Sciatic nerve (tissue), 2 donors: ENCODE data around the gene TRIM51G. TPM values are rescaled to one million over a fixed set of nuclear protein-coding genes. Genes with fewer than 3 reads are reported as not detected.
"Not testable (repeated sequence)": the region's sequence is repeated elsewhere in the genome, so short reads cannot be mapped to it uniquely, and the experiment has no call there.

Experiments
- ATAC-seq: fragments of 200-7000 bp; cut with Tn5 transposase; one replicate; pipeline ENCODE4 v1.9.1; 2020; ENCODE audit warnings: mild to moderate bottlenecking, moderate library complexity
- DNase-seq: peaks from one replicate; pipeline ENCODE4 v3.0.0-alpha.2; 2020; ENCODE audit warnings: low spot score
- intact Hi-C: fragments of 100-400 bp; cut with DNase I; formaldehyde crosslinking; loops from one replicate; pipeline ENCODE4 v1.14.2; 2022
- total RNA-seq: library from RNA; stranded (reverse); fragmentation: NEBNext Ultra II Directional; extraction: Animal tissue kit (Norgen Biotek cat#: 25700); gene quantifications from one replicate; pipeline ENCODE4 v1.2.1, GENCODE V29; 2021
- donor health status: DM: no; HTN: no; CAD: no.
- donor health status: DM: no; HTN: no; CAD: no.

TRIM51G gene
- not detected for total RNA-seq

- DNase-seq, ATAC-seq, intact Hi-C loops: not testable (repeated sequence)
Observed at GRCh38 chr11:48983785-48984184, at the start of gene TRIM51G. TRIM51G (minus strand) TSS chr11:48983885; CDS start chr11:48981695, 2,190 bp downstream.

GRCh38 chr11:49028523-49028922 is 44.8 kb upstream of the TRIM51G start, which contains the start of gene TRIM49B:
TRIM49B (plus strand) TSS chr11:49028823; CDS start chr11:49031600, 2,777 bp downstream.
- intact Hi-C loops, DNase-seq, ATAC-seq: not testable (repeated sequence)

DNA sequence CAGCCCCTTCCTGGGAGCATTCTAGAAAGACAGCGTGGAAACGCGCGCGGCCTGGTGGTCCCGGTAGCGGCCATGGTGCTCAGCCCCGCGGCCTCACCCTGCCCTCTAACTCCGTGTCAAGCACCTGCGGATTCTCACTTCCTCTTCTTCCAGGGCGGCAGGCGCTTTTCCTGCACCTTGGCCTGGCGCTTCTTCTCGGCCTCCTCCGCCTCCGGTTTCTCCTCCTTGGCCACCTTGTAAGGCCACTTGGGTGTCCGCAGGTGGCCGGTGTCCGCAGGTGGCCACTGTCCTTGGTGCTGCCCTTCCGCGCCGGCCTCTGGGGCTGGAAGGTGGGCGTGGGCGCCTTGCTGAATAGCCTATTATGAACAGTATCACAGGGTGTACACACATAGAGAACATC is 15.1 kb downstream of the TRIM51G start:
- intact Hi-C loops, ATAC-seq, DNase-seq: not testable (repeated sequence)

- intact Hi-C loops, ATAC-seq, DNase-seq: not testable (repeated sequence)
Observed at GRCh38 chr11:48955315-48956049, 28.2 kb downstream of the TRIM51G start.

DNA sequence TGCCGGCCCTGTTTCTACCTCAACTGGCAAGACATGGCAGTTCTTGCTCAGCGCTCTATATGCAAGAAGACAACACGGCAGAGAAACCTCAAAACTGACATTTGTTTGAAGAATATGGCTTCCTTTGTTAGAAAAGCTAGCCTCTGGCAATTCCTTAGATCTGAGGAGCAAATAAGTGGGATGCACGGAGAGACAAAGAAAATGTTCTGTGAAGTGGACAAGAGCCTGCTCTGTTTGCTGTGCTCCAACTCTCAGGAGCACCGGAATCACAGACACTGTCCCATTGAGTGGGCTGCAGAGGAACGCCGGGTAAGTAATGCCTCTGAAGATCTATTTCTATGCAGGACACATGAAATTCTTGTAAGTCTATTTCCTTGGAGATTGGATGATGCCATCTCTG is 37.9 kb downstream of the TRIM51G start:
- ATAC-seq, intact Hi-C loops: not testable (repeated sequence)

More for the DNA sequence above, 37.9 kb downstream of the TRIM51G start:
- not testable (repeated sequence) for DNase-seq

Other genes with a start within 250 kb of the TRIM51G start
- not detected for gene TRIM49B, start 44.9 kb upstream of the TRIM51G start, total RNA-seq
- gene TRIM64C, start 75.2 kb upstream of the TRIM51G start, total RNA-seq: not detected
- gene FOLH1, start 224.7 kb upstream of the TRIM51G start, total RNA-seq: 32.5 TPM